ENCODE data around the gene TMEM259. TPM values are rescaled to one million over a fixed set of nuclear protein-coding genes. Genes with fewer than 3 reads are reported as not detected.
A peak's percentile ranks its signal among the peaks of the same experiment; 100 is the strongest.

Gene TMEM259
- total and polyA plus RNA-seq, 2 of the 13 experiments (the other 11 are each of a cell fraction or from before 2014, with no cell fraction given) = 64.7 to 164 TPM

- peak; percentile 39; the same call in 1 of the 2 replicates for TF ChIP-seq ZNF430 (CRISPR knock-in tag; IDR thresholded peaks at IDR 0.05)
- no peak for TF ChIP-seq SOX6 (IDR thresholded peaks at IDR 0.05)
- TF ChIP-seq SOX6 (CRISPR knock-in tag; IDR thresholded peaks at IDR 0.05) = peak; percentile 19; the same call in 1 of the 2 replicates
- TF ChIP-seq ZNF138 (CRISPR knock-in tag; IDR thresholded peaks at IDR 0.05; ENCODE audit: low read depth) = no peak
- no peak for TF ChIP-seq ZC3H4 (CRISPR knock-in tag; IDR thresholded peaks at IDR 0.05; ENCODE audit: borderline replicate concordance)
- TF ChIP-seq HNF4A (CRISPR knock-in tag; IDR thresholded peaks at IDR 0.05) = peak; percentile 11; the same call in 1 of the 2 replicates
- no peak for TF ChIP-seq ARNT2 (CRISPR knock-in tag; IDR thresholded peaks at IDR 0.05; ENCODE audit: low read depth)
- peak; percentile 75; the same call in 1 of the 2 replicates for TF ChIP-seq ZNF292 (CRISPR knock-in tag; IDR thresholded peaks at IDR 0.05; ENCODE audit: borderline replicate concordance, low read depth)
- TF ChIP-seq ZMAT3 (CRISPR knock-in tag; conservative IDR thresholded peaks at IDR 0.05) = no peak
- no peak for TF ChIP-seq AHR (CRISPR knock-in tag; IDR thresholded peaks at IDR 0.05)
- no peak for TF ChIP-seq MLLT10 (CRISPR knock-in tag; IDR thresholded peaks at IDR 0.05)
- TF ChIP-seq ZNF572 (CRISPR knock-in tag; IDR thresholded peaks at IDR 0.05) = no peak
- no peak for TF ChIP-seq ETS1 (CRISPR knock-in tag; IDR thresholded peaks at IDR 0.05)
- TF ChIP-seq LCORL (IDR thresholded peaks at IDR 0.05) = no peak
- no peak; the same call in 1 of the 2 replicates for TF ChIP-seq LCORL (CRISPR knock-in tag; IDR thresholded peaks at IDR 0.05)
- TF ChIP-seq ZMYM2 (CRISPR knock-in tag; IDR thresholded peaks at IDR 0.05) = peak; percentile 65; the same call in 1 of the 2 replicates
- TF ChIP-seq ZNF569 (CRISPR knock-in tag; IDR thresholded peaks at IDR 0.05; ENCODE audit: borderline replicate concordance) = no peak
- TF ChIP-seq ZBTB7B (CRISPR knock-in tag; IDR thresholded peaks at IDR 0.05) = peak; percentile 52; the same call in 1 of the 2 replicates
- TF ChIP-seq STAT5B (CRISPR knock-in tag; IDR thresholded peaks at IDR 0.05) = no peak
- TF ChIP-seq NR0B2 (CRISPR knock-in tag; IDR thresholded peaks at IDR 0.05) = 0 out of 2 replicates have a peak, but pooled peaks have one; percentile 33
- TF ChIP-seq PCBP1 (IDR thresholded peaks at IDR 0.05; ENCODE audit: borderline replicate concordance, low read depth, low read length) = 0 out of 2 replicates have a peak, but pooled peaks have one; percentile 78
- TF ChIP-seq REPIN1 (CRISPR knock-in tag; IDR thresholded peaks at IDR 0.05; ENCODE audit: borderline replicate concordance, low read depth) = peak; percentile 13; the same call in 1 of the 2 replicates
- no peak; the same call in 1 of the 2 replicates for TF ChIP-seq ZNF329 (CRISPR knock-in tag; IDR thresholded peaks at IDR 0.05; ENCODE audit: low read depth)
- TF ChIP-seq KLF6 (CRISPR knock-in tag; IDR thresholded peaks at IDR 0.05) = 0 out of 2 replicates have a peak, but pooled peaks have one; percentile 16
- peak; percentile 47; the same call in 1 of the 2 replicates for TF ChIP-seq ARID4A (CRISPR knock-in tag; IDR thresholded peaks at IDR 0.05; ENCODE audit: borderline replicate concordance)
Observed at GRCh38 chr19:1028062-1028926, 7.4 kb upstream of the TMEM259 start (continued).

Data from HepG2 (cell line).